ENCODE measurements around the gene ADORA2B.

Gene ADORA2B

DNA sequence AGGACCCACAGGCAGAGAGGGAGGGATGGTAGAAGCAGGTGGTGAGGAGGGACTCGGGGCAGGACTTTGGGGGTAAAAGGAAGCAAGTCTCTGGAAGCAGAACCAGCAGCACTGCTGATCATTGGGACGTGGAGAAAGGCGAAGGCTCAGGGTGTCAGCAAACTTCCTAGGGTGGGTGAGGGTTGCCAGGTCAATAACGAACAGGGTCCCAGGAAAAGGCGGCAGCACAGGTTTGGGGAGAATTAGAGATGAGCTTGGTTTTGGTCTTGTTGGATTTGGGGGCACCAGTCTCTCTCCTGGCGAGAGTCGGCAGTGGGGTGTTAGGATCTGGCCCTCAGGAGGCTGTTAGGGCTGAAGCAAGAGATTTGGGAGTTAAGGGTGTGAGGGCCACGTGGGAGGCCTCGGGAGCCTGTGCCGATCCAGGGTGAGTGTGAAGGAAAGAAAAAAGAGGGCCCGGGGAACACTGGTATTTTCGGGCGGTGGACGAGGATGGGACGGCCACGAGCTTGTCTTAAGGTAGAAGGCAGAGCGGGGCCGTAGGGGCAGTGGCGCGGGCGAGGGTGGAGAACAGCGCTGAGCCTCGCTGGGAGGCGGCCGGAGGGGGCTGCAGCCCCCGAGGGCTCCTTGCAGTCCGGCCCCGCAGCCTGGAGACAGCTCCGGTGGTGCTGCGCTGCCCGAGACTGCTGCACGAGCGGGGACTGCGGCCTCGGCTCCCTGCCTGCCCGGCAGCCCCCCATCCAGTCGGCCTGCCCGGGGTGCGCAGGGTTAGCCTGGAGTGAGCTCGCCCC is 765 bp upstream of the ADORA2B start:
- TF ChIP-seq, protein P1, sequence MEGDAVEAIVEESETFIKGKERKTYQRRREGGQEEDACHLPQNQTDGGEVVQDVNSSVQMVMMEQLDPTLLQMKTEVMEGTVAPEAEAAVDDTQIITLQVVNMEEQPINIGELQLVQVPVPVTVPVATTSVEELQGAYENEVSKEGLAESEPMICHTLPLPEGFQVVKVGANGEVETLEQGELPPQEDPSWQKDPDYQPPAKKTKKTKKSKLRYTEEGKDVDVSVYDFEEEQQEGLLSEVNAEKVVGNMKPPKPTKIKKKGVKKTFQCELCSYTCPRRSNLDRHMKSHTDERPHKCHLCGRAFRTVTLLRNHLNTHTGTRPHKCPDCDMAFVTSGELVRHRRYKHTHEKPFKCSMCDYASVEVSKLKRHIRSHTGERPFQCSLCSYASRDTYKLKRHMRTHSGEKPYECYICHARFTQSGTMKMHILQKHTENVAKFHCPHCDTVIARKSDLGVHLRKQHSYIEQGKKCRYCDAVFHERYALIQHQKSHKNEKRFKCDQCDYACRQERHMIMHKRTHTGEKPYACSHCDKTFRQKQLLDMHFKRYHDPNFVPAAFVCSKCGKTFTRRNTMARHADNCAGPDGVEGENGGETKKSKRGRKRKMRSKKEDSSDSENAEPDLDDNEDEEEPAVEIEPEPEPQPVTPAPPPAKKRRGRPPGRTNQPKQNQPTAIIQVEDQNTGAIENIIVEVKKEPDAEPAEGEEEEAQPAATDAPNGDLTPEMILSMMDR (IDR thresholded peaks at IDR 0.05; ENCODE audit: control extremely low read depth, extremely low read depth, low read depth, missing control alignments), result no peak
- POLR2A ChIA-PET, result interaction anchor here (0.6 kb wide), 1 partner anchor 1039 kb away, joined by 3 read pairs; no protein-coding TSS in a partner anchor

DNA sequence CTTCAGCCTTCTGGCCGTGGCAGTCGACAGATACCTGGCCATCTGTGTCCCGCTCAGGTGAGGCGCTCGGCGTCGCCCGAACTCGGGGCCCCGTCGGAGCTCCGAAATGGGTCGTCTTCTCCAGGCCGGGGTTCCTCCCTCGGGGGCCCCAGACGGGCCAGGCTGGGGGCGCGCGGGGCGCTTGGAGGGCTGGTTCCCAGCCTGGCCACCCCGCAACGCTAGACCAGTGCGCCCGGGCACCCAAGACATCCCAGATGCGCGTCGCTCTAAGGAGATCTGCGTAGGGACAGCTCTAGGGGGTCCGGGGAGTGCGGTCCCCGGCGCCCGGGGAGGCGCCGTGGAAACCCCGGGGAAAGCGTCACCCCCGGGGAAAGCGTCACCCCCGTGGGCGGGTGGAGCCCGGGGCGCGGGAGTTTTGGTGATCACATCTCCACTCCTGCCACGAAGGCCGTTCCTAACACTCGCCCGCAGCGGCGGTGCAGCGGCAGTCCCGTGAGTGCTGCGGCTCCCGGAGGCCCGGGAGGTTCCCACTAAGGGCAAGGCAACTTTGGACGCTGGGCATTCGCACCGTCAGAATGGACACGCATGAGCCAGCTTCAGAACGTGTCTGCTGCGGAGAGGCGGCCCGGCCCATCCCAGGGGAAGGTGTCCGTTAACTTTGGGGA is 729 bp downstream of the ADORA2B start:
- DNase-seq (ENCODE audit: extremely low spot score), result no peak
- TF ChIP-seq, protein P1 (IDR thresholded peaks at IDR 0.05; ENCODE audit: control extremely low read depth, extremely low read depth, low read depth, missing control alignments), result no peak
- POLR2A ChIA-PET, result no interaction called here
- CTCF ChIA-PET, result interaction anchor here (1.1 to 1.8 kb wide), 5 partner anchors 8 to 52 kb away, joined by 3 to 5 read pairs (median 4); no protein-coding TSS in a partner anchor

More for the DNA sequence above, 765 bp upstream of the ADORA2B start:
- CTCF ChIA-PET, result interaction anchor here (1.4 to 1.8 kb wide), 4 partner anchors 9 to 54 kb away, joined by 3 to 5 read pairs (median 4); no protein-coding TSS in a partner anchor
- no peak for DNase-seq (ENCODE audit: extremely low spot score)

DNA sequence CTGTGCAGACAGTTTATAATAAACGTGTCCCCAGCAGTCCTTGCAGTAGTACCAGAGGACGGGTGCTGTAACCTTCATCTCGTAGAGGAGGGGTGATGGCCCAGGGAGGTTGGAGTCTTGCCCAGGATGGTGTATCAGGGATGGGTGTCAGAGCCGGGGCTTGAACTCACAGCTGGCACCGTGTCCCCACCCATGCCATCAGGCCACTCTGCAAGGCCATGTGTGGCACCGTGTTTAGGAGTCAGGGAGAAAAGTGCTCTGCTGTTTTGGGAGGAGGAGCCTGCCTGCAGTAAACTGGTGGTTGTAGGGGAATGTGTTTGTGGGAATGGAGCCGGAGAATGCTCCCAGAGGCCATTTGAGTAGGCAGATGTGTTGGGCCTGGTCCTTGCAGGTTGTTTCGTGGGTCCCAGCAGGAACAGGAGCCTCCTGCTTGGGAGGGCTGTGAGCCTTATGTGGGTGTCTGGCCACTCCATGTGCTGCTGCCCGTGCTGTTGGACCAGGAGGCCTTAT is 1.7 kb downstream of the ADORA2B start:
- CTCF ChIA-PET, result interaction anchor here (1.1 to 1.7 kb wide), 2 partner anchors 9 to 23 kb away, joined by 3 to 5 read pairs; no protein-coding TSS in a partner anchor
- no peak for DNase-seq (ENCODE audit: extremely low spot score)
- TF ChIP-seq, protein P1 (IDR thresholded peaks at IDR 0.05; ENCODE audit: control extremely low read depth, extremely low read depth, low read depth, missing control alignments), result no peak
- POLR2A ChIA-PET, result no interaction called here

DNA sequence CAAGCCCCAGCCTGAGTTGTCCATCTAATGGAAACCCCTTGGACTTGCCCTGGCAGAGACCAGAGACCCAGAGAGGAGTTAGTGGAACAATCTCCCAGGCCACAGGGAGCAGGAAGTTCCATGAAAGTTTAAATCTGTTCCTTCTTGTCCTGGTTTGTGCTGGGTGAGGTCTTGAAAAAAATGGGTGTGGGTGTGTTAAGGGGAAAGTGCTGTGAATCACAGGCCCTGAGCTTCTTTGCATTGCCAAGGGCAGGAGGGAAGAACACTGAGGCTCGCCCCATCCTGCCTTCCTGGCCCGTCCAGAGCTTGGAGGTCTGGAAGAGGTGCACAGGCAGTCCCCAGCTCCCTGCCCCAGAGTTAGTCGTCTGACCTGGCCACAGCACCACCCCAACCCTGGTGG is 2.3 kb downstream of the ADORA2B start:
- CTCF ChIA-PET, result no interaction called here
- POLR2A ChIA-PET, result no interaction called here
- TF ChIP-seq, protein P1 (IDR thresholded peaks at IDR 0.05; ENCODE audit: control extremely low read depth, extremely low read depth, low read depth, missing control alignments), result no peak
- DNase-seq (ENCODE audit: extremely low spot score), result no peak

DNA sequence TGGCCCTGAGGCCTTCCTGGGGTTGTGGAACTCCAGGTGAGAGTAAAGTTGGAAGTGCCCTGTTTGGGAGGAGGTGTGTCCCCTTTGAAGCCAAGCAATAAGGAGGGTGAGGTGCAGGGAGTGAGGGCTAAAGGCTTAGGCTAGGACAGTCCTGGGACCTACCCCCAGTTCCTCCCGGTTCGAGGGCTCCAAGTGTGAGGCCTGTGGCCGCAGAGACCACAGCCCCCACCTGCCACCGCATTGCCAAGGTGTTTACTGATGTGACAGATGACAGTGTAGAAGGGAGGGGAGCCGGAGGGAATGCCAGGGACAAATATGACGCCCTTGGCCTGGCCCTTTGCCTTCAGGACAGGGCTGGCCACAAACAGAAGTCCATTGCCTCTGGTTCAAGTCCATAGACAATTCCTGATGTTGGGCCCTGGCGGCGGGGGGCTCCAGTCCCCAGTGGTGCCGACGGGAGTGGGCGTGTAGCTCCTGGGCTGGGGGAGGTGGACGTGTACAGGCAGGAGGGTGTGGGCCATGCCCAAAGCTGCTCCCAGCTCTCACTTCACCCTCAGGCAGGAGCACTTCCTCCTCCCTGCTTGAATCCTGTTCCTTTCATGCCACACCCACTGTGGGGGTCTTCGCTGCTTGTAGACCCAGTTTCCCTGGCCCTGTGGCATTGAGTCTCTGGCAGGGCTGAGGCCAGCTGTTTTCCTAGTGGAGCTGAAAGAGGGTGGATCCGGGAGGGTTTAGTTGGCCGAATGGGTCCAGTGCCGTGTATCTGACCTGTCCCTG is 3.2 kb downstream of the ADORA2B start:
- ChIA-PET CTCF (no interaction called here), POLR2A (no interaction called here)
- no peak for DNase-seq (ENCODE audit: extremely low spot score)
- TF ChIP-seq, protein P1 (IDR thresholded peaks at IDR 0.05; ENCODE audit: control extremely low read depth, extremely low read depth, low read depth, missing control alignments), result no peak
